Smooth muscle cell (in vitro differentiated cells): ENCODE results near the gene HOXC6. TPM values are rescaled to one million over a fixed set of nuclear protein-coding genes. Genes with fewer than 3 reads are reported as not detected.

Experiments used
- DNase-seq: peaks from one replicate; lab custom pipeline; 2025; ENCODE audit not compliant: unreplicated experiment; lab: John Stamatoyannopoulos, UW
- H2AFZ ChIP-seq: fragments of 200-600 bp; sonication (generic); 2 replicates; pipeline ENCODE4 v1.6.0; 2016; ENCODE audit warnings: antibody characterized with exemption, low read depth, mild to moderate bottlenecking
- H3F3A ChIP-seq: fragments of 200-600 bp; sonication (generic); 2 replicates; pipeline ENCODE4 v1.6.0; 2017; ENCODE audit warnings: antibody characterized with exemption, low read depth
- H3K27ac ChIP-seq: fragments of 200-600 bp; sonication (generic); 2 replicates; pipeline ENCODE4 v1.5.1; 2016; ENCODE audit warnings: low read depth, mild to moderate bottlenecking
- H3K27me3 ChIP-seq: fragments of 200-600 bp; sonication (generic); 2 replicates; pipeline ENCODE4 v1.6.1; 2016; ENCODE audit warnings: low read depth, mild to moderate bottlenecking
- H3K36me3 ChIP-seq: fragments of 200-600 bp; sonication (generic); 2 replicates; pipeline ENCODE4 v1.5.1; 2016; ENCODE audit warnings: low read depth
- H3K4me1 ChIP-seq: fragments of 200-600 bp; sonication (generic); 2 replicates; pipeline ENCODE4 v1.5.1; 2016; ENCODE audit warnings: low read depth
- H3K4me2 ChIP-seq: fragments of 200-600 bp; sonication (generic); 2 replicates; pipeline ENCODE4 v1.6.0; 2016; ENCODE audit warnings: mild to moderate bottlenecking
- H3K4me3 ChIP-seq: fragments of 200-600 bp; sonication (generic); 2 replicates; pipeline ENCODE4 v1.5.1; 2016; ENCODE audit warnings: mild to moderate bottlenecking
- H3K79me2 ChIP-seq: fragments of 200-600 bp; sonication (generic); 2 replicates; pipeline ENCODE4 v1.6.0; 2016; ENCODE audit warnings: low read depth, mild to moderate bottlenecking
- H3K9ac ChIP-seq: fragments of 200-600 bp; sonication (generic); 2 replicates; pipeline ENCODE4 v1.6.0; 2016; ENCODE audit warnings: low read depth
- H3K9me3 ChIP-seq: fragments of 200-600 bp; sonication (generic); replicated peaks from 2 replicates; pipeline ENCODE4 v1.5.1; 2016; ENCODE audit warnings: low read depth
- H4K20me1 ChIP-seq: fragments of 200-600 bp; sonication (generic); 2 replicates; pipeline ENCODE4 v1.6.0; 2016; ENCODE audit warnings: low read depth
- WGBS: methylation state at CpG from one replicate; pipeline ENCODE4 v1.1.7; 2016; ENCODE audit warnings: low lambda C conversion rate; 5-methylcytosine and 5-hydroxymethylcytosine counted together
- polyA plus RNA-seq: library from polyadenylated mRNA; unstranded; fragments of >200 nt; fragmentation: Nextera tagmentation; extraction: Ambion mirVana; gene quantifications from 2 replicates; pipeline ENCODE4 v1.2.1, GENCODE V29; 2016
- total RNA-seq: library from RNA; depleted of rRNA; stranded (reverse); fragments of >200 nt; gene quantifications from 2 replicates; pipeline ENCODE4 v1.2.3, GENCODE V29; 2014
- TF ChIP-seq, protein P1 (sequence below): fragments of 200-600 bp; sonication (generic); IDR thresholded peaks from 2 replicates; pipeline ENCODE4 v1.5.1; 2017; ENCODE audit warnings: borderline replicate concordance, mild to moderate bottlenecking, antibody characterized with exemption; ENCODE audit not compliant: insufficient read depth, poor library complexity, severe bottlenecking

HOXC6 gene
- total and polyA plus RNA-seq, 2 experiments from 2014 or later = 3.1 to 12.3 TPM

DNA sequence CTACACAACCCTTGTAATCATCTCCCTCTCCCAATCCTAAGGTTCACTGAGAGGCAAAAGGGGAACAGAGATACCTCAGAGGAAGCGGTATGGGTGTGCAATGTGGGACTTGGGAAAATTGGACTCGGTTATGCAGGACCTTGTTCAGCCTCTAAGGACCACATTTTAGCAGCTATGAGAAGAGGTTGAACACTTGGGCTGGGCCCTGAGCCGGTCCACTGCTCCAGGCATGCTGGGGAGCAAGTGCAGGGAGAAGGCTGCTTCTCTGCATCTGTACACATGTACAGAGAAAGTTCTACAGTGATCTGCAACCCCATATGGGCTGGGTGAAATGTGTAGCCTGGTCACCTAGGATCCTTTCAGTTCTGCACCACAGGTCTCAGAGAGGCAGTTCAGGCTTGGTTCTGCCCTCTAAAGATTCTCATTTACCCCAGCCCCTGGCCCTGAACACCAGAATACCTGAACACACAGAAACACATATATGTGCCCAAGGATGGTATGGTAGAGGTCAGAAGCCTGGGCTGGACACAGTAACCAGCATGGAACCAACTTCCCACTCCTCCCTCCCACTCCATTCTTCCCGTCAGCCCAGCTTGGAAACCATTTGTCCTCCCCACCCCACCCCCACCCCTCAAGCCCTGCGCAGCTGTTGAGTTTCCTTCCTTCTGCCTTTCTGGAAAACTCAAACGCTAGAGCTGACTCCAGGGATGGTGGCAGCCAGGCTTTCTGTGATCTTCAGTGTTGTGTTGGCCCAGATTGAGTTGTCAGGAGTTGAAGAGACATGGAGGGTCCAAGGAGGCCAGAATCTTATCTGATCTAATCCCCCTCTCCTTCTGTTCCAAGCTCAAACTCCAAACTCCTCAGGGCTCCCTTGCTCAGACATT is 15.0 kb downstream of the HOXC6 start:
- Histone ChIP-seq H3K4me2 (no peak overlapping the region), H3K4me1 (peaks cover 4% of the 10 kb centered on the region), H3K9me3 (no peaks in the 10 kb centered on the region), H3K27ac (no peak overlapping the region), H3F3A (no peaks in the 10 kb centered on the region), H3K36me3 (no peaks in the 10 kb centered on the region), H2AFZ (no peak overlapping the region), H3K4me3 (no peak overlapping the region), H4K20me1 (peaks cover 24% of the 10 kb centered on the region), H3K9ac (no peak overlapping the region), H3K79me2 (no peaks in the 10 kb centered on the region), H3K27me3 (peaks cover 99% of the 10 kb centered on the region)
- TF ChIP-seq, protein P1, sequence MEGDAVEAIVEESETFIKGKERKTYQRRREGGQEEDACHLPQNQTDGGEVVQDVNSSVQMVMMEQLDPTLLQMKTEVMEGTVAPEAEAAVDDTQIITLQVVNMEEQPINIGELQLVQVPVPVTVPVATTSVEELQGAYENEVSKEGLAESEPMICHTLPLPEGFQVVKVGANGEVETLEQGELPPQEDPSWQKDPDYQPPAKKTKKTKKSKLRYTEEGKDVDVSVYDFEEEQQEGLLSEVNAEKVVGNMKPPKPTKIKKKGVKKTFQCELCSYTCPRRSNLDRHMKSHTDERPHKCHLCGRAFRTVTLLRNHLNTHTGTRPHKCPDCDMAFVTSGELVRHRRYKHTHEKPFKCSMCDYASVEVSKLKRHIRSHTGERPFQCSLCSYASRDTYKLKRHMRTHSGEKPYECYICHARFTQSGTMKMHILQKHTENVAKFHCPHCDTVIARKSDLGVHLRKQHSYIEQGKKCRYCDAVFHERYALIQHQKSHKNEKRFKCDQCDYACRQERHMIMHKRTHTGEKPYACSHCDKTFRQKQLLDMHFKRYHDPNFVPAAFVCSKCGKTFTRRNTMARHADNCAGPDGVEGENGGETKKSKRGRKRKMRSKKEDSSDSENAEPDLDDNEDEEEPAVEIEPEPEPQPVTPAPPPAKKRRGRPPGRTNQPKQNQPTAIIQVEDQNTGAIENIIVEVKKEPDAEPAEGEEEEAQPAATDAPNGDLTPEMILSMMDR = no peak
- 42% methylated on average over 6 of the region's 6 CpGs for WGBS
- no peak for DNase-seq

DNA sequence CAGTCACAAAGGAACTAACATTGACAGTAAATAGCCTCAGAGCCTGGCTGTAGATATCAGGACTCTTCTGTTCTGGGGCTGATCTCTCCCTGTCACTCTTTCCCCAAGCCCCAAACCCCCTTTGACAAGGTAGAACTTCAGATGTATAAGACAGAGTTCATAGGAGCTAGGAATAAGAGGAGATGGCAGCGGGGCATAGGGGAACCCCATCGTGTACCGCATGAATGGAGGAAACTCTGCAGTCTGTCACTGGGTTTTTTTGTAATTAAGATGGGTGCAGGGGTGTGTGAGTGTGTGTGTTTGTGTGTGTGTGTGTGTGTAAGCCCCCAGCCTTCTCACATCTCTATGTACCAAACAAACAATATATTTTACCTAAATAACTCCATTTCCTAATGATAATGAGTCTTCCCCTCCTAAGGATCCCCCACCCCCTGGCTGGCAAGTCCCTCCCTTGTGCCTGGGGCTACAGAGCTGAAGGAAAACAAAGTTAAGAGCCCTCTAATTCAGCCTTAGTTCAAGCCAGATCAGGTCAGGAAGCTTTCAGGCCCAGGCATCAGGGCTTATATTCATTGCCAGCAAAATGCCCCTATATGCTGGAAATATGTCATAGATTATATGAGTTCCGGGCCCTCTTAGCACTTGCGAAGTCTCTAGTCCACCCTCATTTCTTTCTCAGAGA is 16.3 kb downstream of the HOXC6 start:
- H3K4me1 ChIP-seq = peaks cover 4% of the 10 kb centered on the region
- no peaks in the 10 kb centered on the region for H3K36me3 ChIP-seq
- H4K20me1 ChIP-seq = peaks cover 28% of the 10 kb centered on the region
- H3K27me3 ChIP-seq = peaks cover 99% of the 10 kb centered on the region
- no peak overlapping the region for H3K27ac ChIP-seq
- no peak for DNase-seq
- H2AFZ ChIP-seq = no peak overlapping the region
- H3K4me3 ChIP-seq = no peak overlapping the region
- 49% methylated on average over 5 of the region's 5 CpGs for WGBS
- H3K79me2 ChIP-seq = no peaks in the 10 kb centered on the region
- H3F3A ChIP-seq = no peaks in the 10 kb centered on the region
- TF ChIP-seq, protein P1 = no peak
- no peaks in the 10 kb centered on the region for H3K9me3 ChIP-seq
- H3K4me2 ChIP-seq = no peak overlapping the region
- H3K9ac ChIP-seq = no peak overlapping the region

DNA sequence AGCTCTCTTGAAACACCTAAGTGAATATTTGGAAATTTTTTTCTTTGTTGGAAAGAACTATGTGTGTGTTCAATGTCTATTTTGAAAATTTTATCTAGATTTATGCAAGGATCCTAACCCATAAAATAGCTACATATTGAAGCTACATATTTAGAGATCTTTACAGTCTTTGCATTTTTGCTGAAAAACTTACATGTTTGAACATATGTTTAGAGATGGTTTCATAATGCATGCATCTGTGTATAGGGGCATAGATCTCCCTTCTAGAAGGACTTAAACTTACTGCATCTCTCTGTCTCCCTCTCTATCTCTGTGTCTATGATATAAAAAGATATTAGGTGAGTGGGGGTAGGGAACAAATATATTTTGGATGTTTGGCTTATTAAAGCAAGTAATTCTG is 17.2 kb downstream of the HOXC6 start:
- H3K27me3 ChIP-seq = peaks cover 99% of the 10 kb centered on the region
- H2AFZ ChIP-seq = no peak overlapping the region
- H3K27ac ChIP-seq = no peak overlapping the region
- H3K9me3 ChIP-seq = no peaks in the 10 kb centered on the region
- H3K9ac ChIP-seq = no peak overlapping the region
- H3F3A ChIP-seq = no peaks in the 10 kb centered on the region
- H4K20me1 ChIP-seq = peaks cover 28% of the 10 kb centered on the region
- TF ChIP-seq, protein P1 = no peak
- no peaks in the 10 kb centered on the region for H3K79me2 ChIP-seq
- H3K4me3 ChIP-seq = no peak overlapping the region
- no peaks in the 10 kb centered on the region for H3K36me3 ChIP-seq
- no peak for DNase-seq
- no peak overlapping the region for H3K4me2 ChIP-seq
- H3K4me1 ChIP-seq = peaks cover 4% of the 10 kb centered on the region
